ENCODE results near the gene FZD7. TPM values are rescaled to one million over a fixed set of nuclear protein-coding genes. Genes with fewer than 3 reads are reported as not detected.

FZD7 gene
- total and polyA plus RNA-seq, 2 donors (not counting 1 experiment from before 2014, with no cell fraction given), result 39.1 to 44.4 TPM

DNA sequence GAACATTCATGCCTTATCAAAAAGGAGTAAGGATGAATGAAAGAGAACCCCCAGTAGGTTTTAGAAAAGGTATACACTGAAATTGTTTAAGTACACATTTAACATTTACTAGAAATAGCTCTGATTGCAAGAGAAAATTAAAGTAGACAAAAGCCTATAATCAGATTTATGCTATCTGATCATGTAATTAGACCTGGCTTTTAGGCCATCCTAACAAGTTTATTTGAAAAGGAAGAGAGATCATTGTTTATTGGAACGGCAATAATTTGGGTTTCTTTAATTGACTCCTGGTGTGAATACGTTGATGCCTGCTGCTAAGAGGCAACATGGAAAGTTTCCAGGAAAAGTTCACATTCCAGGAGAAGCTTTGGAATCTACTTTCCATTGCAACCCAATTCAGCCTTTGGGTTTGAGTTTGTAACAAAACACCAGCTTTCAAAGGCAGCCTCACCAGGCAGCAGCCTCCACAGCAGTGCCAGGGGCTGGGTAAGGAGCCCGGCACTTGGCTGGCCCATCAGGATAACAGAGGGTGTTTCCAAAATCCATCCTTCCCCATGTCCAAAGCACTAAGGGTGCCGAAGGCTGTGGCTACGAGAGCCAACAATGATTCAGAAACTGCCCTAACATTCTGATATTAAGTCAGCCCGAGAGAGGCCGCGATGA is 18.0 kb downstream of the FZD7 start:
- TF ChIP-seq CTCF (conservative IDR thresholded peaks at IDR 0.05 in 1 of 2, IDR thresholded peaks at IDR 0.05 in 1 of 2; ENCODE audit: low read depth in 1 of 2, low read length in 2 of 2), result no peak
- no peak for TF ChIP-seq EZH2 (IDR thresholded peaks at IDR 0.05; ENCODE audit: low read length, missing control alignments)
- Histone ChIP-seq H3K4me2 (ENCODE audit: extremely low read depth, insufficient read depth, low read length) (peak overlapping the region; percentile 46), H3K79me2 (ENCODE audit: control insufficient read depth, insufficient read depth, low read length) (no peaks in the 10 kb centered on the region), H3K9ac (ENCODE audit: insufficient read depth, low read length) (no peak overlapping the region), H2AFZ (ENCODE audit: low read length) (no peak overlapping the region), H3K36me3 (ENCODE audit: control insufficient read depth, insufficient read depth, low read length) (no peaks in the 10 kb centered on the region), H3K9me3 (ENCODE audit: control insufficient read depth, insufficient read depth, low read depth, low read length) (no peaks in the 10 kb centered on the region), H4K20me1 (ENCODE audit: control insufficient read depth, extremely low read depth, insufficient read depth, low read length) (no peaks in the 10 kb centered on the region), H3K4me3 (replicated peaks in 1 of 4; ENCODE audit: control extremely low read depth in 1 of 4, insufficient read depth in 1 of 4, low read depth in 3 of 4, low read length in 4 of 4) (no peak overlapping the region), H3K4me1 (ENCODE audit: control insufficient read depth, extremely low read depth, insufficient read depth, low read length) (no peaks in the 10 kb centered on the region), H3K27me3 (ENCODE audit: control insufficient read depth, insufficient read depth, low read length) (no peaks in the 10 kb centered on the region), H3K27ac (ENCODE audit: insufficient read depth, low read length) (no peak overlapping the region)
- peak; percentile 38 to 78 for DNase-seq (ENCODE audit: low read depth in 2 of 2)

GRCh38 chr2:202052235-202052634 is 18.6 kb downstream of the FZD7 start:
- no peak overlapping the region for H3K9ac ChIP-seq (ENCODE audit: insufficient read depth, low read length)
- H3K4me2 ChIP-seq (ENCODE audit: extremely low read depth, insufficient read depth, low read length), result no peak overlapping the region
- H3K27ac ChIP-seq (ENCODE audit: insufficient read depth, low read length), result no peak overlapping the region
- H3K36me3 ChIP-seq (ENCODE audit: control insufficient read depth, insufficient read depth, low read length), result no peaks in the 10 kb centered on the region
- DNase-seq (ENCODE audit: low read depth in 2 of 2), result no peak
- H4K20me1 ChIP-seq (ENCODE audit: control insufficient read depth, extremely low read depth, insufficient read depth, low read length), result no peaks in the 10 kb centered on the region
- H3K4me3 ChIP-seq (replicated peaks in 1 of 4; ENCODE audit: control extremely low read depth in 1 of 4, insufficient read depth in 1 of 4, low read depth in 3 of 4, low read length in 4 of 4), result no peak overlapping the region
- H2AFZ ChIP-seq (ENCODE audit: low read length), result no peak overlapping the region
- no peaks in the 10 kb centered on the region for H3K9me3 ChIP-seq (ENCODE audit: control insufficient read depth, insufficient read depth, low read depth, low read length)
- no peaks in the 10 kb centered on the region for H3K27me3 ChIP-seq (ENCODE audit: control insufficient read depth, insufficient read depth, low read length)
- H3K4me1 ChIP-seq (ENCODE audit: control insufficient read depth, extremely low read depth, insufficient read depth, low read length), result no peaks in the 10 kb centered on the region
- TF ChIP-seq CTCF (conservative IDR thresholded peaks at IDR 0.05 in 1 of 2, IDR thresholded peaks at IDR 0.05 in 1 of 2; ENCODE audit: low read depth in 1 of 2, low read length in 2 of 2) (no peak), EZH2 (IDR thresholded peaks at IDR 0.05; ENCODE audit: low read length, missing control alignments) (no peak)
- H3K79me2 ChIP-seq (ENCODE audit: control insufficient read depth, insufficient read depth, low read length), result no peaks in the 10 kb centered on the region

DNA sequence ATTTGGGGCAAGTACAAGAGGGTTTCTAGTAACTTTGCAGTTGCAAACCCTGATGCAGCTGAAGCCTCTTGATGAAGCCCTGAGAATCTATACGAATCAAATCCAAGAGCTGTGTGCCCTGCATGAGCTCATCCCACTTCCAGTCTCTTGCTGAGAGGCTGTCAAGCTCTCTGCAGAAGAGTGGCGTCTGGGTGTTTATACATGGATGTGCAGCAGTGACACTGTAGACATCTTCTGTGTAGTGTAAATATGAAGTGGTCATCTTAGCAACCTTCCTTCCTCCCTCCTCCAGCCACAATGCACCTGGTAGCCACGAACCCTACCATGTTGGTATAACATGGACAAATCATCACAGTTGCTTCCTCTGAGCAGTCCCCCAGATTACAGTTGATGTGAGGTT is 21.0 kb downstream of the FZD7 start:
- DNase-seq (ENCODE audit: low read depth in 2 of 2), result no peak
- Histone ChIP-seq H3K36me3 (ENCODE audit: control insufficient read depth, insufficient read depth, low read length) (no peaks in the 10 kb centered on the region), H3K4me2 (ENCODE audit: extremely low read depth, insufficient read depth, low read length) (no peak overlapping the region), H3K4me3 (replicated peaks in 1 of 4; ENCODE audit: control extremely low read depth in 1 of 4, insufficient read depth in 1 of 4, low read depth in 3 of 4, low read length in 4 of 4) (no peak overlapping the region), H4K20me1 (ENCODE audit: control insufficient read depth, extremely low read depth, insufficient read depth, low read length) (no peaks in the 10 kb centered on the region), H2AFZ (ENCODE audit: low read length) (no peak overlapping the region), H3K9ac (ENCODE audit: insufficient read depth, low read length) (no peak overlapping the region), H3K9me3 (ENCODE audit: control insufficient read depth, insufficient read depth, low read depth, low read length) (no peaks in the 10 kb centered on the region), H3K27me3 (ENCODE audit: control insufficient read depth, insufficient read depth, low read length) (no peaks in the 10 kb centered on the region), H3K79me2 (ENCODE audit: control insufficient read depth, insufficient read depth, low read length) (no peaks in the 10 kb centered on the region), H3K4me1 (ENCODE audit: control insufficient read depth, extremely low read depth, insufficient read depth, low read length) (no peaks in the 10 kb centered on the region), H3K27ac (ENCODE audit: insufficient read depth, low read length) (no peak overlapping the region)
- TF ChIP-seq EZH2 (IDR thresholded peaks at IDR 0.05; ENCODE audit: low read length, missing control alignments) (no peak), CTCF (conservative IDR thresholded peaks at IDR 0.05 in 1 of 2, IDR thresholded peaks at IDR 0.05 in 1 of 2; ENCODE audit: low read depth in 1 of 2, low read length in 2 of 2) (no peak)
